NCI-H1694 treated with DMSO at 0.1 percent for 48 hours (cell line): ENCODE measurements around the gene PBRM1.
"Not testable (repeated sequence)": the region's sequence is repeated elsewhere in the genome, so short reads cannot be mapped to it uniquely, and the experiment has no call there.

Source experiments
- DNase-seq: peaks from one replicate; lab custom pipeline; 2025; lab: John Stamatoyannopoulos, UW

Gene PBRM1

DNA sequence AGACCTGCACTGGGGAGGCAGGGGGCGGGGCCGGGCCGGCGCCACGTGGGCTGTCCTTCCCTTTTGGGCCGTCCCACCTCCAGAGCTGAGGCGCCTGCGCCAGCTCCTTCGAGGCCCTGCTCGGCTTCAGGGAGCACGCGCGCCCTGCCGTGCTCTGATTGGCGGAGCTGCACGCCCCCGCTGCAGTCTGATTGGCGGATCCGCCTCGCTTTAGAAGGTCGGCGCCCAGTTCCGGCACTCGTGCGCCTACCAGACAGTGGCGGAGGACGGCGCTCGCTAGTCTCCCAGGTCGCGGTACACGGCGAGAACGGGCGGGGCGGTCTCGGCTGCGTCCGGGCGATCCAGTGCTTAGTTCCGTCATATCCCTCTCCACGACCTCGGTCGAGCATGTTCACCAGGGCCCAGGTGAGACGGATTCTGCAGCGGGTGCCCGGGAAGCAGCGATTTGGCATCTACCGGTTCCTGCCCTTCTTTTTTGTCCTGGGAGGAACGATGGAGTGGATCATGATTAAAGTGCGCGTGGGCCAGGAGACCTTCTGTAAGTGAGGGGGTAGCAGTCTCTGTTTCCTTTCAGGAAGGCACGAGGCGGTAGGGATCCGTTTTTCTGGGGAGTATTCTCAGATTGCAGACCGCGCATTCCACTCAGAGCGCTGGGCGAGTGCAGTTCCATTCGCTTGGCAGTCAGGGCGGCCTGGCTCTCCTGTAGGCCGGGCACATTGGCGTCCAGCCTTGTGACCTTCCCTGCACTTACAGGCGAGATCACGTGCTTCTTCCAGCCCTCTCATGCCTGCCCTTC is 149.1 kb downstream of the PBRM1 start, which contains the start of gene UQCC5:
TSS of gene UQCC5 (plus strand) at position 237 of the 796 bp plus-strand sequence. CDS start at position 388, 151 bp downstream.
- DNase-seq, result peak; percentile 75

DNA sequence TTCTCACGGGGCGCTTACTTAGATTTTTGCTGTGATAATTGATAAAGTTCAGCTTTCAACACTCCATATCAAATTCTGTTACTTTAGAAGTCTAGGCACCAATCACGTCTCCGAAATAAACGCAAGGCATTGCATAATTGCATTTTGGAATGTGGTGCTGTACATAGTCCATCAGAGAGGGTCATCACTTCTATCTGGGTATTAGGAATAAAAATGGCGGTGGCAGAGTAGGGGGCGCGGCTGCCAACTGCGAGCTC is 149.7 kb downstream of the PBRM1 start:
- no peak for DNase-seq

DNA sequence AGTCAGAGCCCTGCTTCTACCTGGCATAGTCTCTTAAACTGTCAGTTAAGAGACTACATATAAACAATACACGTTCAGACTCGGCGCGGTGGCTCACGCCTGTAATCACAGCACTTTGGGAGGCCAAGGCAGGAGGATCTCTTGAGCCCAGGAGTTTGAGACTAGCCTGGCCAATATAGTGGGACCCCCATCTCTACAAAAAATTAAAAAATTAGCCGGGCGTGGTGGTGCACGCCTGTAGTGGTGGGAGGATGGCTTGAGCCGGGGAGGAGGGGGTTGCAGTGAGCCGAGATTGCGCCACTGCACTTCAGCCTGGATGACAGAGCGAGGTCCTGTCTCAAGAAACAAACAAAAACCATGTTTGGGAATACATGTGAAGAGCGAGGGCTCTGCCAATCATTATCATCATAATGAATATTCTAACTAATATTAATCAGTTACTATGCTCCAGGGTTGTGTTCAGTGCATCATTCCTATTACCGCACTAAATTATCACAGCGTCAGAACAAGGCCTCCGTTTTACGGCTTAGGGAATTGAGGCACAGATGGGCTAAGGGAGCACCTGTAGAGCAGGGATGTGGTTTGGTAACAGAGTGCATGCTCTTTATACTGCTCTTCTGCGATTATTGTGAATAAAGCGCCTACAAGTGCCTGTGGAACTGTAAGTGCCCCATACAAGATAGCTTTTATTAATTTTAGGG is 150.2 kb downstream of the PBRM1 start:
- DNase-seq, result no peak

DNA sequence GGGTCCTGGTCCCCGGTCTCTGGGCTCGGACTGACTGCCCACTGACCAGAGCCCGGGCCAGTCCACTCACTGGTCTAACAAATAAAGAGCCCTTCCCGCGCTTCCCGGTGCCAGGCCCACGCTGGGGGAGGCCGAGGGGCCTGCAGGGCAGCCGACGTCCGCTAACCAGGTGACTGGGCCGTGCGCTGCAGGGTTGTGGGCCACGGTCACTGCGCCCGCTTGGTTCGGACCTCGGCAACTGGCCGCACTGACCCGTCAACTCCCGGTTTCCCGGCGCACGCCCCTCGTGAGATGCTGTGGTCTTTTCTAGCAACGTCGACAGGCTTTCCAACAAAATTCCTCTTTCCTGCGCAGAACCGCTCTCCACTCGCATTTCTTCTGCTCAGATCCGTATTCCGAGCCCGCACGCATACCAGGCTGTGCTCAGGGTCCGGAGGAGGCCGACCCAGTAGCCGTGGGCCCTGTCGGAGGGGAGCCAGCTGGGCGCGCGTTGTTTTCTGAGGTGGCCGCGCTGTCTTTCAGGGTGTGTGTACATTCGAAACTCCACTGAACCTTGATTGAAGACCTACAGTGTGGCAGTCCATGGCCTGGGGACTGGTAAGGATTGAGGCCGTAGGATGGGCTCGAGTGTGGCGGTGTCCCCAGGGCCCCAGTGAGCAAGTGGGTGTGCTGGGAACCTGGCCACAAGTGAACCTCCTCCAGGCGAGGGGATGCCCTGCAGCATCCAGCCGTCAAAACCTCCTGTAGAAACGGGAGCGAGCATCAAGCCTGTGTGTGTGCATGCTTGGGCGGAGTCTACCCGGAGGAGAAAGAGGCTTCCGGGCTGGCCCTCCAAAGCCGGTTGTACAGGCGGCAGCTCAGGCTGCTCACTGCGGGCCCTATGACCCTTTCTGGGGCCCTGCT is 151.2 kb downstream of the PBRM1 start:
- peak; percentile 11 for DNase-seq

DNA sequence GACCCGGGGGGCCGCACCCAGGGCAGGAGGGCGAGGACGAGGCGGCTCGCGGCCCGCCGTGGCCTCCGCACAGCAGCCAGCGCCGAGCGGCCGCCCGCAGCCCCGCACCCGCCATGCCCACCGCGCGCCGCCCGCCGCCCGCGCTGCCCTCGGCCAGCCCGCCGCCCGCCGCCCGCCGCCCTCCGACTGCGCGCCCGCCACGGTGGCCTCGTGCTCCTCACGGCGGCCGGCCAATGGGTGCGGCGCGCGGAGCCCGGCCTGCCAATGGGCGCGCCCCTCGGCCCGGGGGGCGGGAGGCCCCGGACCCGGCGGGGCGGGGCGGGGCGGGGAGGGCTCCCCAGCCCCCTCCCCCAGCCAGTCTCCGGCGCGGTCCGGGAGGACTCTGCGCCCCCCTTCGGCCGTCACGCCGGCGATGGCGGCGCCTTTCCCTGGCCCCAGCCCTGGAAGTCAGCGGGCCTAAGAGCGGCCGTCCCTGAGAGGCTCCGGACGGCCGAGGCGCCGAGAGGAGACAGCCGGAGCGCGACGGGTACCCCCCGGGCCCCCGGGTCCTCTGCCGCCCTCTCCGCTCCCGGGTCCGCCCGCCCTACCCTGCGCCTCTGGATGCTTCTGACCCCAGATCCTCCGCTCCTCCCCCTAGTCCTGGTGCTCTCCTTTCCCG is 152.0 kb downstream of the PBRM1 start, which contains the start of gene NT5DC2:
TSS of gene NT5DC2 (minus strand) at position 235 of the 658 bp plus-strand sequence. CDS start at position 115, 120 bp downstream.
- DNase-seq, result peak; percentile 6

DNA sequence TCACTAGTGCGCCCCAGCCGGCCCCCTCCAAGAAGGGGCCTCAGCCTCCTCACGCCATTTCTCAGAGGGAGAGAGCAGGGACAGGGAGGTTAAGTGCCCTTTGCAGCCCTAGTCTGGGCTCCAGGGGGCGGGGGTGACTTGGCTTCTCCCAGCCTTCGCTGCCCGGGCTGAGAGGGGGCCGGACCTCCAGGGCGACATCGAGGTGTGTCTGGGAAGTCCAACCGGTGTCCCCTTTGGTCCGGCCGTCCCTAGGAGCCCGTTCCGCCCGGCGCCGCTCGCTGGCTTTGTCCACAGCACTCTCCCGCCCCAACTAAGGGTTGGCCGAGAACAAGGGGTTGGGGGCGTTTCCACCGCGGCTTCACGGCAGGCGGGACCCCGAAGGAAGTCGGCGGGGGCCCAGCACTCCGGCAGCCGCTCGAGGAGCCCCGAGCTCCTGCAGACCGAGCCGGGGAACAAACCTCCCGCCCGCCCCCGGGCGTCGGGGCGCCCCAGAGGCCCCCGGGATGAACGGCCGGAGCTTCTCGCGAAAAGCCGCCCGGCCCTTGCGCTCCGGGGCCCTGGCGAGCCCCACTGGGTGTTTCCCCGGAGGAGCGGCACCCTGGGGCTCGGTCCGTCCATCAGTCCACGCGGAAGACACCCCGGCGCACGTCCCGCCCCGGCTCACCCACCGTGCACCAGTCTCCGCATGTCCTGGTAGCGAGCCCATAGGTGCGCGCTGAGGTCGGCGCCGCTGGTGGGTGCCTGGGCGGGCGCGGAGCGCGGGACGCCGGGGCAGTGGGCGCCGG is 152.7 kb downstream of the PBRM1 start:
- no peak for DNase-seq

DNA sequence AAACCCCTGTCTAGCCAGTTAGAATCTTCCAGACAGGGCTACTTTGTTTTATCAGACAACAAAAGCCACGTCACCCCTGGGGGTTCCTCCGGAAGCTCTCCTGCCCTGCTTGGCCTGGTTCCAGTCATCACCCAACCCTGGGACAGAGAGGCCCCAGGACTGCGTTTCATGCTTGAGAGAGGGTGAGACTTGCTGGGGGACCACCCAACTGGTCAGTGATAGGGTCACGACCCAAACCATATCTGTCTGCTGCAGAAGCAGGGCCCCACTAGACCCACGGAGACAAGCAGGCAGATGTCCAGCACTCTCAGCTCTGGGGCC is 153.2 kb downstream of the PBRM1 start:
- no peak for DNase-seq

DNA sequence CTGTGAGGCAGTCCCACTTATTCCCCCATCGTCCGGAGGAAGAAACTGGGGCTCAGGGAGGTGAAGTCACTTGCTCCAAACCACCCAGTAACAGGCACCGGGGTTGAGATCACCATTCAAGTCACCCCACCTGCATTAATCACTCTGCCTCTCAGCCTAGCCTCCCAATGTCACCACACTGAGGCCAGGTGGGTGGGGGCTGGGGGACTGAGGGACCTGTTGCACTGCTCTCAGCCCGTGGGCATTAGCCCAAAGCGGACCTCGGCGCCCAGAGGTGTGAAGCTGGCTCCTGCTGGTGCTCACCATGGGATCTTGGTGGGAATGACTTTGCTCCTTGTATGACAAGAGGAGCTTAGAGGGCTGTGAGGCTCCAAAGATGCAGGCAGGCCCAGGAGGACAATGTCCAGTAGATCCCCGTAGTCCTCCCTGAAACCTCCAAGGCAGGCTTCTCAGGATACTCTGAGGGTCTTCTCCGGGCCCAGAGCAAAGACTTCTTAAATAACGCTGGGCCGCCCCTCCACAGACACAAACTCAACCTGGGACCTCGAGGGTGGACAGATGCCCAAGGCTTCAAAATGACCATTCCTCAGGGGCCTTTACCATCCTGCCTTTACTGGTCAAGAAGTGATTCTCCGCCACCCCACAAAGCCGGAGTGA is 153.7 kb downstream of the PBRM1 start:
- no peak for DNase-seq

DNA sequence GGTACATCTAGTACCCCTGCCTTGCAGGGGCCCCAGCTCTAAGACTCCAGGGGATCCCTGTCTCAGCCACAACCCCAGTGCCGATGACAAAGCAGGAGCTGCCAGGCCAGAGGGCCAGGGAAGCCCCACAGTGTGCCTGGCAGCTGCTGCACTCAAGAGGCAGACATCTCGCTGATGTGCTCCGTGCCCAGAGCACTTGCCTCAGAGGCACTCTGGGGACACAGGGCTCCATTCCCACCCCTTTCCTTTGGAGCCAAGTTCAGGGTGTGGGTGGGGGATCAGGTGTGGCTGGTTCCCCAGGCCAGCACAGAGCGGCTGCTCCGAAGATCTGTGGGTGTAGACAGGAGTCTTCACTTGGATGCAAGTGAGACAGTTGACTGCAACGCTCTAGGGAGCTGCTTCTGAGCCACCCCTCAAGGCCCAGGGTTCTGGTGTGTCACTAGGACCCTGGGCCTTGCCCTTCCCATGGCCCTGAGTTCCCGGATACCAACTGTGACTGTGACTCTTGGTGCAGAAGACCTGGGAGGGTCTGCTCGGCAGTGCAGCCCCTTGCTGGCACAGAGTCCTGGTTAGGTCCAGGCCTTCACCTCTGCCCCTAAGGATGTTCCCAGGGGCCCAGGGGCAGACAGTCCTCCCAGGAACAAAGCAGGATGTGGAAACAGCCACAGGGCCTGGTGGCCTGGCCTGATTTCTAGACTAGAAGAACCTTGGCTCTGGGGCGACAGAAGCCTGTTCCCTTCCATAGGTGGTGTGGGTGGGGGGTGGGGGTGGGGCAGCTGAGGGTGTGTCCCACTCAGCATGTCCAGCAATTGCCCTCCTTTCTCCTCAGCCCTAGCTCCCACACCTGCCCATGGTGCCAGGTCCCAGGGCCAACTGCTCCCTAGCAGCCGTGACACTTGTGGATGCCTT is 154.5 kb downstream of the PBRM1 start:
- DNase-seq, result no peak

DNA sequence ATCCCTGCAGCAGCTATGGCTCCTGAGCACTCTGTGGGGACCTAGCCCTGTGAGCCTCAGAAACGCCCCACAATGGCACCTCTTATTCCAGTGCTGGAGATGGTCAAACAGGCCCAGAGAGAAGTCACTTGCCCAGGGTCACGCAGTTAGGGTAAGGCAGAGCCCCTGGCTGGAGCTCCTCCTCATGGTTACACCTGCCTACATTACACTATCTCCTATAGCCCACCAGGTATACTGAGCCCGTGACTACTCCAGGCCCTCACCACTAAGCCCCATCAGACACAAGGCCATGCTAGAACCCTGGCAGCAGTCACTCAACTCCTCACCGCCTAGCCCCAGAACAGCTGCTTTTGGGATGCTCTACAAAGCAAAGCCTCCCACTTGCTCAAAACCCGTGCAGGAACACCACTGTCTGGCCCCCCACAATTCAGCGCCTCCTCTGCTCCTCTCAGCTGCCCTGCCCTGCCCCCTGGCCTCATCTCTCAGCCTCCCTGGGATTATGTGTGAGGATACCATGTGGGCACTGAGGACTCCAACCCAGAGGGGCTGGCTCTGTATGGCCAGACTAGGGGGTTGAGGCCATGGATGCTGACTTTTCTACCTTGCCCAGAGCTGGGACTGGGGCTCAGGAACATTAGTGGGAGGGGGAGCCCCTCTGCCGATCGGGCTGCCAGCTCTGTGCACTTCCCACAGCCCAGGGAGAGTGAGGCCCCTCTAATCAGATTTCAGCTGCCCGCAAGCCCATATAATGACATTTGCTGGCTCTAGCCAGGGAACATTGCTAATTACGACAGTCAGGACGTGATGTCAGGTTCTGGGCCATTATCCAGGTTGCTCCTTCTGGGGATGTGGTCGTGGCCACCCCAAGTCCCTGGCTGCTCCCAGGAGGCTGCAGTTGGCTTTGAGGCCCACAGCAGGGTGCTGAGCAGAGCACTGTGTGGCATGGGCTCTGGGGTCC is 156.1 kb downstream of the PBRM1 start:
- DNase-seq, result no peak

DNA sequence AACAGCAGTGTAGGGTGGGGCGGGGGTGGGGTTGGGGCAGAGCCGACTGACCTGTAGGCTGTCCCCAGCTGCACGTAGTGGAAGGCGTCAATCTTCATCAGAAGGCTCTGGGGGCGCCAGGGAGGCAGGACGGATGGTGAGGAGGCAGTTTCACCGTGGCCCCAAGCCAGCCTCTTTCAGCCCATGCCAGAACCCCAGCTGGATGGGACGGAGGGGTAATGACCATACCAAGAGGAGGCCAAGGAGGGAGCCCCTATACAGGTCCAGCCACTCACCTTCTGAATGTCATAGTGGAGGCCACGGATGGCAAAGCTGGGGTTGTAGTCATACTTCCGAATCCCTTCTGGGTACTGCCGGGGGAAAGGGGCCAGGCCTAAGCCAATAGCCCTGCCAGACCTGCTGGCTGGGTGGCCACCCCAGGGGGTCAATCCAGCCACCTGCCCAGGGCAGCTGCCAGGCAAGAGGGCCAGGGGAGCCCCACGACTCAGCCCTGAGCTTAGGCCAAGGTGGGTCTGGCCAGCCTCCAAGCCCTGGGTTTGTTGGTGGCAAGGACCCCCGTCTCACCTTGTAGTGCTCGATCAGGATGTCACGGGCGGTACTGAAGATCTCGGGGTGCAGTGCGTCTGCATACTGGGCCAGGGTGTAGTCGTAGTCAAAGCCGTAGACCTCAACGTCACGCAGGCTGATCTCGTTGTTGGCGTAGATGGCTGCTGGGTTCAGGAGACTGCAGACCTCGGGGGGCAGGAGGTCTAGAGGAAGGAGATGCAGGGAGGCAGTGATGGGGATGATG is 156.9 kb downstream of the PBRM1 start:
- DNase-seq, result no peak

DNA sequence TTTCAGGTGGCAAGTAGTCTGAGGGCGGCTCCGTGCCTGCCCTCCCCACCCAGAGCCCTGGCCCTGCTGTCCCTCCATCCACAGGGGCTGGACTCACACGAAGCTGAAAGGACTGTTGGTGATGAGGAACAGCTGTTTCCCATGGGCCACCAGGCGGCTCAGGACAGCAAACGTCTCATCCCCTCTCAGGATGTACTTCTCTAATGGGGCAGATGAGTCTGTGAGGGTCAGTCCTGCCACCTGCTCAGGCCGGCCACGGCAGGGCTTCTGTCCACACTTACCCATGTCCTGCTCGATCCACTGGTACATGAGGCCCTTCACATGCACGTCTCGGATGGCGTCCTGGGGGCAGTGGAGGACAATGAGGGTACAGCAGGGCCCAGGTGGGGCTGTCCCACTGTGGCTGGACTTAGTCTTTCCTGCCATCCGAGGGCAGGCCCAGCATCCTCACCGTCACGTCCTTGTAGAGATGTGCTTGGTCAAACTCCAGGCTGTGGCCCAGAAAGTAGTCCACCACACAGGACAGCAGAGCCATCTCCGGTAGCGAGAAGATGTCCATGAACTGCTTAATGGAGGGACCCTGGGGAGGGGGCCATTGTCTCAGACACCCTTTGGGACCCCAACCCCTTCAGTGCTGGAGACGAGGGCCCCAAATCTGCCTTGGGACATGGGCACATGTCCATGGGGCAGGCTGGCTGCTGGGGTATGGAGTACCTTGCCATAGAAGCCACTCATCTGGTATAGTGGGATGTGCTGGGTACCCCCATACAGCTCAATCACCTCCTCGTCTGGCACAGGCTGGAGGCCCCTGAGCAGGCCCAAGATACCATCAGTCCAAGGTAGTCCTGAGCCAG is 157.8 kb downstream of the PBRM1 start:
- DNase-seq, result no peak

DNA sequence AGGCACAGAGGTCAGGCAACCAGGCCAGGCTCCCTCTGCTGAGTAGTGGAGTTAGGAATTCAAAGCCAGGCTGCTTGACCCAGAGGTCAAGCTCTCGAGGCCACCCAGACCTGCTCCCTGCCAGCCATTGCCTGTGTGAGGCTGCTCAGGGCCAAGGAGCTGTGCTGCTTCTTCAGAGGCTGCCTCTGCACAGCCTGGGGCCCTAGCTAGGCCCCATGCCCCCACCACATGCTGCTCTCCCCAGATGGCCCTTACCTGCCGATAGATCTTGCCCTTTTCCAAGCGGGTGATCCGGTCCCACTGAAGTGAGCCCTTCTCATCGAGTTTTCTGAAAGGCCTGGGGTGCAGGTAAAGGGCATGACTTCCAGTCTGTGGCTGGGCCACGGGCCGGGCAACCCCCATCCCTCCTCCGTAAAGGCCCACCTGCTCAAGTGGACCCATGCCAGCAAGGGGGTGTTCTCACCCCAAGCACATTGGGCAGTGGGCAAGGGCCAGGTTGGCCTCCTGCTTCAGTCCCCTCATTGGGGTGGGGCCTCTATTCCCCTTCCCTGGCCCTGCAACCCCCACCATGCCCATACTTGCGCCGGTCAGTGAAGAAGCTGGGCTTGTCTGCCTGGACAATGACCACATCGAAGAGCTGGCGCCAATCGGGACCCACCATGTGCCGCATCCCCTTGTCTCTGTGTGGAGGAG is 158.5 kb downstream of the PBRM1 start:
- DNase-seq, result no peak

DNA sequence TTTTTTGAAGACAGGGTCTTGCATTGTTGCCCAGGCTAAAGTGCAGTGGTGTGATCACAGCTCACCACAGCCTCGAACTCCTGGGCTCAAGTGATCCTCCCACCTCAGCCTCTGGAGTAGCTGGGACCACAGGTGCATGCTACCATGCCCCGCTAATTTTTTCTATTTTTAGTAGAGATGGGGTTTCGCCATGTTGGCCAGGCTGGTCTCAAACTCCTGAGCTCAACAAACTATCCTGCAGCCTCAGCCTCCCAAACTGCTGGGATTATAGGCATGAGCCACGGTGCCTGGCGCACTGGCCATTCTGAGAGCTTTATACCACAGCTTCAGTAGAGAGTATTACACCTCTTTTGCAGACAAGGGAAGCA is 159.1 kb downstream of the PBRM1 start:
- not testable (repeated sequence) for DNase-seq

DNA sequence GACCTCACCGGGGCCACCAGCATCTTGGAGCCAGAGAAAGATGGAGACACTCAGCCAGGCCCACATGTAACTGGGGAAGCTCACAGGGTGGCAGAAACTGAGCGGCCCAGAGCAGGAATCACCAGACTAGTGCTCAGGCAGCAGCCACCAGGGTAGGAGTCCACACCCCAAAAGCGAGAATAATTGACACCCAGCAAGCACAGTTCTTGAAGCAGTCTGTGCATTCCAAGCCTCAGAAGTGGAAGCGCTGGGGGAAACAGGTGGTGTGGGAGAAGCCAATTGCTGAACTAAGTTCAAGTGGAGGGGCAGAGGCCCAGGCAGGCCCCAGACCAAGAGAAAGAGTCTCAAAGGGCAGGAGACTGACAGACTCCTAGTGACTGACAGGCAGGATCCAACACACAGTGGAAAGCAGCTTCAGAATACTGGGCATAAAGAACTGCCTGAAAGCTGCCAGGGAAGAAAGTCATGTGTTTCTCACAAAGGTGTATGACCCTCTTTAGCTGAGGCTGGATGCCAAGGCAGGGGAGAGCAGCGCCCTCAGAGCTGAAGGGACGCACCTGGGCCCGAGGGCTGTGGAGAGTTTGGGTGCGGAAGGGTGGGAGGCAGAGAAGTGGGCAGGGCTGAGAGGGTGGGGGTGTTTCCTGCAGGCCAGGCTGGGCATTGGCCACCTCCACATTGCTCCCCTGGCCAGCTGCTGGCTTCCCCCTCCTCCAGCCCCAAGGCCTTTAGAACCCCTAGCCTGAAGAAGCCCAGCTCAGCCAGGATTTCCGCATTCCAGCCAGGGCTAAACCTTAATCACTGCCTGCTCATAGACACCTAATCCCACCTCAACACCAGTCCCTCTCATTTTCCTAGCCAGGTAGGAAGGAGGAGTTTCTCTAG is 159.8 kb downstream of the PBRM1 start:
- DNase-seq, result no peak
